ENCODE data around the gene TMEM165. TPM values are rescaled to one million over a fixed set of nuclear protein-coding genes. Genes with fewer than 3 reads are reported as not detected.

The TMEM165 gene
- total and polyA plus RNA-seq, 2 donors (not counting 3 experiments of a cell fraction or from before 2014, with no cell fraction given) = 144 to 177 TPM

GRCh38 chr4:55405073-55405472, 9.3 kb downstream of the TMEM165 start:
- dilution Hi-C loops (cut with MboI; ENCODE audit: extremely low pct_ligation_motif_present, low sequenced_read_pairs) = no loop called here
- intact Hi-C loops (cut with micrococcal nuclease) = no loop called here
- Histone ChIP-seq H3K4me2 (ENCODE audit: insufficient read depth, low read length) (no peak overlapping the region), H2AFZ (ENCODE audit: low read depth, low read length) (no peak overlapping the region), H3K9me3 (replicated peaks; ENCODE audit: control insufficient read depth, insufficient read depth, low read length) (no peaks in the 10 kb centered on the region), H3K27me3 (ENCODE audit: control insufficient read depth in 2 of 2, insufficient read depth in 2 of 2, low read length in 2 of 2) (no peaks in the 10 kb centered on the region), H3K9ac (replicated peaks; ENCODE audit: extremely low read depth, insufficient read depth, low read length) (no peak overlapping the region), H4K20me1 (replicated peaks; ENCODE audit: control insufficient read depth, extremely low read depth, insufficient read depth, low read length) (peaks cover 21% of the 10 kb centered on the region), H3K36me3 (ENCODE audit: control insufficient read depth in 2 of 2, extremely low read depth in 1 of 2, insufficient read depth in 2 of 2, low read length in 2 of 2) (peaks cover 6 to 25% of the 10 kb centered on the region in 2 experiments), H3K27ac (ENCODE audit: insufficient read depth, low read depth, low read length) (no peak overlapping the region), H3K9me1 (replicated peaks; ENCODE audit: control insufficient read depth, extremely low read depth, insufficient read depth, low read length) (no peaks in the 10 kb centered on the region), H3K4me1 (ENCODE audit: control insufficient read depth, extremely low read depth, insufficient read depth, low read length) (no peaks in the 10 kb centered on the region), H3K79me2 (ENCODE audit: control insufficient read depth, insufficient read depth, low read length) (peaks cover 91% of the 10 kb centered on the region), H3K4me3 (replicated peaks in 1 of 3; ENCODE audit: insufficient read depth in 1 of 3, low read depth in 1 of 3, low read length in 3 of 3) (no peak overlapping the region)
- ChIA-PET CTCF (no interaction called here), POLR2A (no interaction called here)
- TF ChIP-seq POLR2AphosphoS5 (IDR thresholded peaks at IDR 0.05; ENCODE audit: insufficient read depth, low read depth, low read length) (no peak), POLR2A (IDR thresholded peaks at IDR 0.05; ENCODE audit: low read depth, low read length) (no peak), GATA2 (IDR thresholded peaks at IDR 0.05; ENCODE audit: insufficient read depth, insufficient read length, low read depth, low read length) (no peak), EZH2 (IDR thresholded peaks at IDR 0.05; ENCODE audit: borderline replicate concordance, low read depth, low read length, severe bottlenecking) (no peak)
- FAIRE-seq = no peak
- DNase-seq (ENCODE audit: low read depth, low spot score) = no peak
- no TSS peak for BruUV-seq (replicated peaks)

GRCh38 chr4:55406545-55406944, 10.8 kb downstream of the TMEM165 start:
- H3K4me1 ChIP-seq (ENCODE audit: control insufficient read depth, extremely low read depth, insufficient read depth, low read length) = no peaks in the 10 kb centered on the region
- DNase-seq (ENCODE audit: low read depth, low spot score) = no peak
- ChIA-PET POLR2A (no interaction called here), CTCF (interaction anchor here (1.6 kb wide), 1 partner anchor 17 kb away, joined by 4 read pairs; no protein-coding TSS in a partner anchor)
- H3K27ac ChIP-seq (ENCODE audit: insufficient read depth, low read depth, low read length) = no peak overlapping the region
- peaks cover 93% of the 10 kb centered on the region for H3K79me2 ChIP-seq (ENCODE audit: control insufficient read depth, insufficient read depth, low read length)
- H3K4me2 ChIP-seq (ENCODE audit: insufficient read depth, low read length) = no peak overlapping the region
- H3K36me3 ChIP-seq (ENCODE audit: control insufficient read depth in 2 of 2, extremely low read depth in 1 of 2, insufficient read depth in 2 of 2, low read length in 2 of 2) = peaks cover 6 to 22% of the 10 kb centered on the region in 2 experiments
- H4K20me1 ChIP-seq (replicated peaks; ENCODE audit: control insufficient read depth, extremely low read depth, insufficient read depth, low read length) = peaks cover 22% of the 10 kb centered on the region
- no peak overlapping the region for H3K4me3 ChIP-seq (replicated peaks in 1 of 3; ENCODE audit: insufficient read depth in 1 of 3, low read depth in 1 of 3, low read length in 3 of 3)
- TF ChIP-seq POLR2A (IDR thresholded peaks at IDR 0.05; ENCODE audit: low read depth, low read length) (no peak), EZH2 (IDR thresholded peaks at IDR 0.05; ENCODE audit: borderline replicate concordance, low read depth, low read length, severe bottlenecking) (no peak), GATA2 (IDR thresholded peaks at IDR 0.05; ENCODE audit: insufficient read depth, insufficient read length, low read depth, low read length) (no peak), MAX (IDR thresholded peaks at IDR 0.05; ENCODE audit: insufficient read depth, insufficient read length) (no peak), POLR2AphosphoS5 (IDR thresholded peaks at IDR 0.05; ENCODE audit: insufficient read depth, low read depth, low read length) (no peak), MYC (IDR thresholded peaks at IDR 0.05; ENCODE audit: low read depth, low read length) (no peak), JUN (IDR thresholded peaks at IDR 0.05; ENCODE audit: borderline replicate concordance, insufficient read depth, insufficient read length, low read depth) (no peak), FOS (IDR thresholded peaks at IDR 0.05; ENCODE audit: borderline replicate concordance, insufficient read depth, low read length) (no peak), CTCF (IDR thresholded peaks at IDR 0.05; ENCODE audit: extremely low read depth in 1 of 2, insufficient read depth in 1 of 2, low read depth in 1 of 2, low read length in 2 of 2) (no peak)
- dilution Hi-C loops (cut with MboI; ENCODE audit: extremely low pct_ligation_motif_present, low sequenced_read_pairs) (no loop called here), intact Hi-C loops (cut with micrococcal nuclease) (no loop called here)
- H3K9ac ChIP-seq (replicated peaks; ENCODE audit: extremely low read depth, insufficient read depth, low read length) = no peak overlapping the region
- no peaks in the 10 kb centered on the region for H3K9me1 ChIP-seq (replicated peaks; ENCODE audit: control insufficient read depth, extremely low read depth, insufficient read depth, low read length)
- H2AFZ ChIP-seq (ENCODE audit: low read depth, low read length) = no peak overlapping the region
- no peaks in the 10 kb centered on the region for H3K27me3 ChIP-seq (ENCODE audit: control insufficient read depth in 2 of 2, insufficient read depth in 2 of 2, low read length in 2 of 2)
- H3K9me3 ChIP-seq (replicated peaks; ENCODE audit: control insufficient read depth, insufficient read depth, low read length) = no peaks in the 10 kb centered on the region
- BruUV-seq (replicated peaks) = no TSS peak
- no peak for FAIRE-seq

Data from endothelial cell of umbilical vein (primary cell).